ENCODE measurements around the gene CLDN19.
"Not testable (repeated sequence)": the region's sequence is repeated elsewhere in the genome, so short reads cannot be mapped to it uniquely, and the experiment has no call there.

The CLDN19 gene

DNA sequence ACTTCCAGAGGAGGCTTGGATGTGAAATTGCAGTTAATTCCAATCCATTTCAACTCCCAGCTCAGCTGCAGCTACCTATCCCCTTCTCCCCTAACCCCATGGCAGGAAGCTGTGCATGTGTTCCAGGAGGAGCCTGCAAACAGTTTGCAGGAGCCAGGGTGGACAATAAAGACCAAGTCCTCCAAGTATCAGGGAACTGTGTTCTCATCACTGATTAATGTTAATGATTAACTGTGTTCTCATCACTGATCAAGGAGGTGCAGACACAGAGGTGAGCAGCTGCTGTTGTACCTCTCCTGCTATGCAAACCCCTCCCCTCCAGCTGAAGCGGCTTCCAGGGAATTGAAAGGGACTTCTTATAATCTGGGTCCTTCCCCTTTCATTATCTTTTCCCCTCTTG, 19.2 kb downstream of the CLDN19 start:
- Histone ChIP-seq H3K27ac (no peak overlapping the region), H3K9me3 (no peaks in the 10 kb centered on the region), H3K36me3 (peaks cover 38% of the 10 kb centered on the region), H3K4me3 (no peak overlapping the region), H3K4me1 (peaks cover 17% of the 10 kb centered on the region), H3K27me3 (no peaks in the 10 kb centered on the region), H3K4me2 (no peak overlapping the region), H3K9ac (no peak overlapping the region), H4K20me1 (peaks cover 10% of the 10 kb centered on the region; the same call in 1 of the 2 replicates)
- no peak for TF ChIP-seq Cebpa-rat (IDR thresholded peaks at IDR 0.05)

DNA sequence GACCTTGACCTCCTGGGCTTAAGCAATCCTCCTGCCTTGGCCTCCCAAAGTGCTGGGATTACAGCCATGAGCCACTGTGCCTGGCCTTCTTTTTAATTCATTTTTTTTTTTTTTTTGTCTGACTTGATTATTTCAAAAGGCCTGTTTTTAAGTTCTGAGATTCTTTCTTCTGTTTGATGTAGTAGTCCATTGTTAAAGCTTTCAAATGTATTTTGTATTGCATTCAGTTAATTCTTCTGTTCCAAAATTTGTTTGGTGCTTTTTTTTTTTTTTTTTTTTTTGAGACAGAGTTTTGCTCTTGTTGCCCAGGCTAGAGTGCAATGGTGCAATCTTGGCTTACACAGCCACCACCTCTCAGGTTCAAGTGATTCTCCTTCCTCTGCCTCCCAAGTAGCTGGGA, 25.6 kb downstream of the CLDN19 start:
- peaks cover 100% of the 10 kb centered on the region for H3K36me3 ChIP-seq
- not testable (repeated sequence) for H3K27ac ChIP-seq, H3K9ac ChIP-seq, H3K4me3 ChIP-seq, H3K4me1 ChIP-seq, H3K27me3 ChIP-seq, H3K4me2 ChIP-seq
- H3K9me3 ChIP-seq = peaks cover 51% of the 10 kb centered on the region
- peaks cover 50% of the 10 kb centered on the region; the same call in 1 of the 2 replicates for H4K20me1 ChIP-seq

- Histone ChIP-seq H3K4me3 (no peak overlapping the region), H3K9me3 (peaks cover 53% of the 10 kb centered on the region), H3K27ac (no peak overlapping the region), H3K4me1 (no peaks in the 10 kb centered on the region), H4K20me1 (peaks cover 56% of the 10 kb centered on the region), H3K36me3 (peaks cover 99% of the 10 kb centered on the region), H3K9ac (no peak overlapping the region), H3K4me2 (no peak overlapping the region), H3K27me3 (no peaks in the 10 kb centered on the region)
- no peak for TF ChIP-seq Cebpa-rat (IDR thresholded peaks at IDR 0.05)
Observed at GRCh38 chr1:42713293-42713692, 26.7 kb downstream of the CLDN19 start.

- H3K9ac ChIP-seq, H3K4me2 ChIP-seq, H3K4me1 ChIP-seq, H3K4me3 ChIP-seq, H3K27me3 ChIP-seq, H3K27ac ChIP-seq: not testable (repeated sequence)
- Histone ChIP-seq H3K36me3 (peaks cover 99% of the 10 kb centered on the region), H3K9me3 (peaks cover 53% of the 10 kb centered on the region), H4K20me1 (peaks cover 61% of the 10 kb centered on the region)
Observed at GRCh38 chr1:42712808-42713207, 27.2 kb downstream of the CLDN19 start.

DNA sequence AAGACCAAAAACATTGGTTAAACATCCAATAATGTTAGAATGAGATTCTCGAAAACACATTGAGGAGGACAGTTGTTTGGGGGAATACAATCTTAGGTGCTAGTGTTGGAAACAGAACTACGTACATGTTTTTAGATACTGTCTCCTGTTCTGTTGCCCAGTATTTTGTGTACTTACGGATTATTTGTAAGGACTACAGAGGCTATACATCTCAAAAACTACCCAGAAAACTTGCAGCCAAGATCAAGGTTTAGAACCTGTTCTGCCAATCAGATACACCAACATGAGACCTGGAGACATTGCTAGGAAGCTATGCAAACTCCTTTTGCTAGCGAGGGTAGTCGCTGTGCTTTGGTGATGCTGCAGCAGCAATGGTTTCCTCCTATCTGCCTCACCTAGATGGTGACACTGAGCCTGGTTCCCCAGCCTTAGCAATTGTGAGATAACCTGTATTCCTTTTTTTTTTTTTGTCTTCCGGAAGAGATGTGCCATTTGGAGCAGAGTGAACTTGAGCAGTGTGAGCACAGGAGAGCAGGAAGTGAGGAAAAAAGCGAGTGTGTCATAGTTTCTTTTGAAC, 36.1 kb downstream of the CLDN19 start:
- Histone ChIP-seq H3K27ac (no peak overlapping the region), H3K36me3 (peaks cover 97% of the 10 kb centered on the region), H4K20me1 (peaks cover 98% of the 10 kb centered on the region), H3K4me1 (no peaks in the 10 kb centered on the region), H3K4me3 (no peak overlapping the region), H3K9ac (no peak overlapping the region), H3K9me3 (0 out of 2 replicates have a peak, but pooled peaks cover 3% of the 10 kb centered on the region), H3K4me2 (no peak overlapping the region), H3K27me3 (no peaks in the 10 kb centered on the region)
- no peak for TF ChIP-seq Cebpa-rat (IDR thresholded peaks at IDR 0.05)

GRCh38 chr1:42700006-42700405, 40.0 kb downstream of the CLDN19 start:
- no peaks in the 10 kb centered on the region for H3K9me3 ChIP-seq
- H3K27ac ChIP-seq = no peak overlapping the region
- H3K4me2 ChIP-seq = no peak overlapping the region
- no peaks in the 10 kb centered on the region for H3K27me3 ChIP-seq
- peaks cover 100% of the 10 kb centered on the region for H4K20me1 ChIP-seq
- no peak overlapping the region for H3K4me3 ChIP-seq
- H3K36me3 ChIP-seq = peaks cover 98% of the 10 kb centered on the region
- no peak for TF ChIP-seq Cebpa-rat (IDR thresholded peaks at IDR 0.05)
- no peaks in the 10 kb centered on the region for H3K4me1 ChIP-seq
- no peak overlapping the region for H3K9ac ChIP-seq

DNA sequence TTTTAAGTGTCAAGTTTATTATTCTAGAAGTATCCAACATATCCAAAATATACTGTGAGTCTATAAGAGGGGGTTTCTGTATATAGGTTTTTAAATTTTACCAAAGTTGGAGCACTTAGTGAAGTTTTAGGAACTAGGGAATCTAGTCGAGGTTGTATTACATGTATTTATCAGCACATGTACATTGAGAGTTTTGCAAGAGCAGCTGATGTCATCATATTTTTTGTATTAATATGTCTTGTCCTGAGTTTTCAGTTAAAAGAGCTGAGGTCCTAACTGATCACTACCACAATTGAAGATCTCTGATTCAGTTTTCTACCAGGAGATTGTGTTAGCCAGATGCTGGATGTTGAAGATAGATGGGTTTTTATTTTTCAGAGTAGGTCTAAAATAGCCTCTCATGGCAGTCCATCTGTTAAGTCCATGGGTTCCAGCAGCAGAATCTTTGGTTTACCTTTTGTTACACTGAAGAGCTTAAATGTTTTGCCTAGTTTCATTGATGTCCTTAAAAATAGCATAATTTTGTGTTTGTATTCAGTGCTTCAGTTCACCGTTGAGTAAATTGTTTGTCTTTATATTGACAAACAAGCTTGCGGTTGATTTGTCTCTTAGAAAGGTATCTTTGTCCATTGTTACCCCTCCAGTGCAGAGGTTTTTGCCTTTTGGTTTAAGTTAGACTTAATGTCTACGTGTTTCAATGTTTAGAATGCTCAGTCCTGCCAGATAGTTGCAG, 41.8 kb downstream of the CLDN19 start:
- no peak overlapping the region for H3K9ac ChIP-seq
- peaks cover 98% of the 10 kb centered on the region for H3K36me3 ChIP-seq
- H3K4me1 ChIP-seq = no peaks in the 10 kb centered on the region
- no peaks in the 10 kb centered on the region for H3K27me3 ChIP-seq
- peaks cover 100% of the 10 kb centered on the region for H4K20me1 ChIP-seq
- no peak overlapping the region for H3K4me3 ChIP-seq
- H3K9me3 ChIP-seq = no peaks in the 10 kb centered on the region
- H3K27ac ChIP-seq = no peak overlapping the region
- TF ChIP-seq Cebpa-rat (IDR thresholded peaks at IDR 0.05) = no peak
- no peak overlapping the region for H3K4me2 ChIP-seq

DNA sequence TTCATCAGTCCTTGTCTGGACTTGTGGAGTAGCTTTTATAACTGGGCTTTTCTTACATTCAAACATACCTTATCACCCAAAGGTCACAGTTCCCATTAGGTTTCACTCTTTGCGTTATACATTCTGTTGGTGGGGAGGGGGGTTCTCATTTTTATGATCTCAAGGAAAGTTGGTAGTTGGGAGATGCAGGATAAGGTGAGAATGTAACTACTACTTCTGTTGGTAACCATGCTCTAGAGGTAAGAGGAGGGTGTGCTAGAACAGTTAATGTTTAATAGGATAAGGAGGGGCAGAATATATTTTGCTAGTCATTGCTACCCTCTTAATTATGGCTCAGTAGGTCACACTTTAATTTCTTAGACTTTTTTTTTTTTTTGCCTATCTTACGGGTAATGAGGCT, 47.1 kb downstream of the CLDN19 start:
- H4K20me1 ChIP-seq = peaks cover 100% of the 10 kb centered on the region
- no peaks in the 10 kb centered on the region for H3K27me3 ChIP-seq
- no peak overlapping the region for H3K4me2 ChIP-seq
- no peak overlapping the region for H3K9ac ChIP-seq
- H3K9me3 ChIP-seq = no peaks in the 10 kb centered on the region
- peaks cover 26% of the 10 kb centered on the region for H3K4me1 ChIP-seq
- H3K27ac ChIP-seq = no peak overlapping the region
- peaks cover 95% of the 10 kb centered on the region for H3K36me3 ChIP-seq
- TF ChIP-seq Cebpa-rat (IDR thresholded peaks at IDR 0.05) = no peak
- H3K4me3 ChIP-seq = no peak overlapping the region

- Histone ChIP-seq H3K9ac (no peak overlapping the region), H3K4me1 (peaks cover 30% of the 10 kb centered on the region), H3K27ac (no peak overlapping the region), H3K9me3 (no peaks in the 10 kb centered on the region), H3K36me3 (peaks cover 95% of the 10 kb centered on the region), H3K27me3 (no peaks in the 10 kb centered on the region), H4K20me1 (peaks cover 100% of the 10 kb centered on the region), H3K4me3 (no peak overlapping the region), H3K4me2 (no peak overlapping the region)
- no peak for TF ChIP-seq Cebpa-rat (IDR thresholded peaks at IDR 0.05)
Observed at GRCh38 chr1:42692461-42692860, 47.6 kb downstream of the CLDN19 start.

DNA sequence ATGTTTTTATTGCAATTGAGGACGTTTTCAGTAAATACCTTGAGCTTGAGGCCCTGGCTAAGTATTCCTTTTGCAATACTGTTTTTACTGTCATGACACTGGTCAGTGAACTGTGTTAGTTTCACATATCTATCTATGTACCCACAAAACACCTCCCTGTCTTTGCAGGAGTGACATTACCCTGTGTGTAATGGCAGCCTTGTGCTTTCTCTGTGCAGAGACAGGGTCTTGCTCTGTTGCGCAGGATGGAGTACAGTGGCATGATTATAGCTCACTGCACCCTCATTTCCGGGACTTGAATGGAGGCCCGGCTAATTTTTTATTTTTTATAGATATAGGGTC, 48.9 kb downstream of the CLDN19 start:
- Histone ChIP-seq H3K4me2 (no peak overlapping the region), H3K27ac (no peak overlapping the region), H3K4me1 (peaks cover 43% of the 10 kb centered on the region), H3K9ac (no peak overlapping the region), H3K9me3 (no peaks in the 10 kb centered on the region), H3K27me3 (no peaks in the 10 kb centered on the region), H4K20me1 (peaks cover 100% of the 10 kb centered on the region), H3K4me3 (no peak overlapping the region), H3K36me3 (peaks cover 95% of the 10 kb centered on the region)
- no peak for TF ChIP-seq Cebpa-rat (IDR thresholded peaks at IDR 0.05)

Measured in BLaER1 (cell line).